Ishikawa (cell line): ENCODE measurements around the gene SEC16A.

ENCODE experiments used
- CEBPB ChIP-seq: IDR thresholded peaks from 2 replicates; pipeline ENCODE4 v1.6.1; 2012
- EP300 ChIP-seq: IDR thresholded peaks from 2 replicates; pipeline ENCODE4 v1.6.1; 2012; ENCODE audit warnings: borderline replicate concordance
- RAD21 ChIP-seq: IDR thresholded peaks from 2 replicates; pipeline ENCODE4 v1.6.1; 2012; ENCODE audit warnings: low read depth
- TAF1 ChIP-seq: IDR thresholded peaks from 2 replicates; pipeline ENCODE4 v1.6.1; 2012; ENCODE audit warnings: low read depth, mild to moderate bottlenecking
- YY1 ChIP-seq: IDR thresholded peaks from 2 replicates; pipeline ENCODE4 v1.6.1; 2012; ENCODE audit warnings: low read depth
- ZBTB7A ChIP-seq: IDR thresholded peaks from 2 replicates; pipeline ENCODE4 v1.6.1; 2012; ENCODE audit warnings: low read depth
- TF ChIP-seq, protein P1 (sequence below): IDR thresholded peaks from 2 replicates; pipeline ENCODE4 v1.6.1; 2012
- TF ChIP-seq, protein P2 (sequence below): IDR thresholded peaks from 2 replicates; pipeline ENCODE4 v1.6.1; 2012; ENCODE audit warnings: low read depth, mild to moderate bottlenecking
- TF ChIP-seq, protein P3 (sequence below): IDR thresholded peaks from 2 replicates; pipeline ENCODE4 v1.6.1; 2012

- no peak for TF ChIP-seq EP300
- no peak for TF ChIP-seq RAD21
- TF ChIP-seq CEBPB = no peak
- TF ChIP-seq, protein P1, sequence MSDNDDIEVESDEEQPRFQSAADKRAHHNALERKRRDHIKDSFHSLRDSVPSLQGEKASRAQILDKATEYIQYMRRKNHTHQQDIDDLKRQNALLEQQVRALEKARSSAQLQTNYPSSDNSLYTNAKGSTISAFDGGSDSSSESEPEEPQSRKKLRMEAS = no peak
- TF ChIP-seq, protein P2, sequence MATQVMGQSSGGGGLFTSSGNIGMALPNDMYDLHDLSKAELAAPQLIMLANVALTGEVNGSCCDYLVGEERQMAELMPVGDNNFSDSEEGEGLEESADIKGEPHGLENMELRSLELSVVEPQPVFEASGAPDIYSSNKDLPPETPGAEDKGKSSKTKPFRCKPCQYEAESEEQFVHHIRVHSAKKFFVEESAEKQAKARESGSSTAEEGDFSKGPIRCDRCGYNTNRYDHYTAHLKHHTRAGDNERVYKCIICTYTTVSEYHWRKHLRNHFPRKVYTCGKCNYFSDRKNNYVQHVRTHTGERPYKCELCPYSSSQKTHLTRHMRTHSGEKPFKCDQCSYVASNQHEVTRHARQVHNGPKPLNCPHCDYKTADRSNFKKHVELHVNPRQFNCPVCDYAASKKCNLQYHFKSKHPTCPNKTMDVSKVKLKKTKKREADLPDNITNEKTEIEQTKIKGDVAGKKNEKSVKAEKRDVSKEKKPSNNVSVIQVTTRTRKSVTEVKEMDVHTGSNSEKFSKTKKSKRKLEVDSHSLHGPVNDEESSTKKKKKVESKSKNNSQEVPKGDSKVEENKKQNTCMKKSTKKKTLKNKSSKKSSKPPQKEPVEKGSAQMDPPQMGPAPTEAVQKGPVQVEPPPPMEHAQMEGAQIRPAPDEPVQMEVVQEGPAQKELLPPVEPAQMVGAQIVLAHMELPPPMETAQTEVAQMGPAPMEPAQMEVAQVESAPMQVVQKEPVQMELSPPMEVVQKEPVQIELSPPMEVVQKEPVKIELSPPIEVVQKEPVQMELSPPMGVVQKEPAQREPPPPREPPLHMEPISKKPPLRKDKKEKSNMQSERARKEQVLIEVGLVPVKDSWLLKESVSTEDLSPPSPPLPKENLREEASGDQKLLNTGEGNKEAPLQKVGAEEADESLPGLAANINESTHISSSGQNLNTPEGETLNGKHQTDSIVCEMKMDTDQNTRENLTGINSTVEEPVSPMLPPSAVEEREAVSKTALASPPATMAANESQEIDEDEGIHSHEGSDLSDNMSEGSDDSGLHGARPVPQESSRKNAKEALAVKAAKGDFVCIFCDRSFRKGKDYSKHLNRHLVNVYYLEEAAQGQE = no peak
- TF ChIP-seq TAF1 = no peak
- TF ChIP-seq YY1 = no peak
- TF ChIP-seq, protein P3, sequence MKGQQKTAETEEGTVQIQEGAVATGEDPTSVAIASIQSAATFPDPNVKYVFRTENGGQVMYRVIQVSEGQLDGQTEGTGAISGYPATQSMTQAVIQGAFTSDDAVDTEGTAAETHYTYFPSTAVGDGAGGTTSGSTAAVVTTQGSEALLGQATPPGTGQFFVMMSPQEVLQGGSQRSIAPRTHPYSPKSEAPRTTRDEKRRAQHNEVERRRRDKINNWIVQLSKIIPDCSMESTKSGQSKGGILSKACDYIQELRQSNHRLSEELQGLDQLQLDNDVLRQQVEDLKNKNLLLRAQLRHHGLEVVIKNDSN = no peak
- no peak for TF ChIP-seq ZBTB7A
Observed at GRCh38 chr9:136443687-136444086, 39.2 kb downstream of the SEC16A start.
